A549 (cell line): ENCODE results near the gene IDH3G. TPM values are rescaled to one million over a fixed set of nuclear protein-coding genes. Genes with fewer than 3 reads are reported as not detected.
A peak's percentile ranks its signal among the peaks of the same experiment; 100 is the strongest.

ENCODE experiments used
- ATAC-seq, 2 experiments: fragments of 200-7000 bp in 1 of 2; fragments of >200 bp in 1 of 2; cut with Nextera tagmentation in 1 of 2; cut with Tn5 transposase in 1 of 2; 3 replicates each; pipeline versions ENCODE4 v1.8.0 to v1.9.1; 2018 to 2020; ENCODE audit warnings: mild to moderate bottlenecking in 1 of 2, moderate library complexity in 1 of 2
- CTCF ChIA-PET: fragments of 300-600 bp; sonication (Branson Sonifier 250); formaldehyde crosslinking; extraction: SDS; loops from one replicate; lab custom pipeline; 2021; ENCODE audit warnings: antibody characterized with exemption, inconsistent platforms; lab: Yijun Ruan, JAX
- POLR2A ChIA-PET: fragments of 350-600 bp; formaldehyde crosslinking; extraction: SDS; loops from one replicate; lab custom pipeline; 2021; ENCODE audit warnings: antibody characterized with exemption, inconsistent platforms; lab: Yijun Ruan, JAX
- DNase-seq, 2 experiments: peaks; one replicate each; pipeline versions ENCODE4 v3.0.0 to v3.0.0-alpha.2; 2011 to 2016; ENCODE audit warnings: low read depth in 1 of 2, low spot score in 1 of 2
- FAIRE-seq: peaks from 2 replicates; lab custom pipeline; 2011; peaks lifted over from hg19 to GRCh38; lab: Jason Lieb, UNC
- H3K27ac ChIP-seq, 2 experiments: fragments of >200 bp; sonication (Bioruptor Twin); formaldehyde crosslinking; 3 replicates each; pipeline ENCODE4 v1.5.1; 2016 to 2017
- H3K4me1 ChIP-seq: fragments of >200 bp; sonication (Bioruptor Twin); formaldehyde crosslinking; 3 replicates; pipeline ENCODE4 v1.6.1; 2016
- H3K4me2 ChIP-seq: fragments of >200 bp; sonication (Bioruptor Twin); formaldehyde crosslinking; 3 replicates; pipeline ENCODE4 v1.6.1; 2016
- H3K4me3 ChIP-seq: fragments of >200 bp; sonication (Bioruptor Twin); formaldehyde crosslinking; 3 replicates; pipeline ENCODE4 v1.5.1; 2016
- H3K9me3 ChIP-seq: fragments of >200 bp; sonication (Bioruptor Twin); formaldehyde crosslinking; 3 replicates; pipeline ENCODE4 v1.6.1; 2016
- CTCF ChIP-seq: fragments of >200 bp; sonication (Bioruptor Twin); formaldehyde crosslinking; IDR thresholded peaks from 3 replicates; pipeline ENCODE4 v1.5.1; 2016
- ESRRA ChIP-seq: fragments of 150-350 bp; IDR thresholded peaks from 2 replicates; pipeline ENCODE4 v1.6.1; 2014; ENCODE audit warnings: mild to moderate bottlenecking, low read length, borderline replicate concordance
- FOSL2 ChIP-seq, 2 experiments: fragments of 450-650 bp in 1 of 2; fragments of >200 bp in 1 of 2; sonication (Bioruptor Twin) in 1 of 2; formaldehyde crosslinking; IDR thresholded peaks; 2 replicates each; pipeline versions ENCODE4 v1.5.0 to v1.6.1; 2016 to 2020; ENCODE audit warnings: mild to moderate bottlenecking in 1 of 2, moderate library complexity in 1 of 2
- FOXS1 ChIP-seq: fragments of 250-450 bp; sonication (Bioruptor Pico); IDR thresholded peaks from 2 replicates; pipeline ENCODE4 v1.5.0; 2020; ENCODE audit warnings: mild to moderate bottlenecking, moderate library complexity
- HDAC2 ChIP-seq: fragments of 200-600 bp; sonication (generic); IDR thresholded peaks from 2 replicates; pipeline ENCODE4 v1.6.1; 2016
- HEYL ChIP-seq: fragments of 250-450 bp; sonication (Bioruptor Pico); IDR thresholded peaks from 2 replicates; pipeline ENCODE4 v1.8.0; 2021; ENCODE audit warnings: mild to moderate bottlenecking, moderate library complexity
- HOXB5 ChIP-seq: fragments of 250-450 bp; sonication (Bioruptor Pico); IDR thresholded peaks from 2 replicates; pipeline ENCODE4 v1.5.0; 2020; ENCODE audit warnings: mild to moderate bottlenecking, moderate library complexity
- JUNB ChIP-seq: fragments of >200 bp; sonication (Bioruptor Twin); formaldehyde crosslinking; IDR thresholded peaks from 2 replicates; pipeline ENCODE4 v1.6.1; 2016
- MAZ ChIP-seq: fragments of 150-350 bp; IDR thresholded peaks from 2 replicates; pipeline ENCODE4 v1.6.1; 2014; ENCODE audit warnings: antibody characterized with exemption, low read depth, low read length, borderline replicate concordance
- NR3C1 ChIP-seq: fragments of >200 bp; sonication (Bioruptor Twin); formaldehyde crosslinking; IDR thresholded peaks from 3 replicates; pipeline ENCODE4 v1.6.1; 2017
- POLR2A ChIP-seq: IDR thresholded peaks from 2 replicates; pipeline ENCODE4 v1.6.1; 2012; ENCODE audit warnings: mild to moderate bottlenecking, low read length
- RAD21 ChIP-seq, 2 experiments: fragments of >200 bp in 1 of 2; sonication (Bioruptor Twin) in 1 of 2; formaldehyde crosslinking in 1 of 2; IDR thresholded peaks in 1 of 2; conservative IDR thresholded peaks in 1 of 2; 2 replicates in 1 of 2; 3 replicates in 1 of 2; pipeline ENCODE4 v1.6.1; 2012 to 2018; ENCODE audit warnings: inconsistent platforms in 1 of 2
- RCOR1 ChIP-seq: fragments of 150-350 bp; IDR thresholded peaks from 2 replicates; pipeline ENCODE4 v1.6.1; 2014; ENCODE audit warnings: antibody characterized with exemption, low read length, low read depth
- SMC3 ChIP-seq: fragments of >200 bp; sonication (Bioruptor Twin); formaldehyde crosslinking; IDR thresholded peaks from 3 replicates; pipeline ENCODE4 v1.6.1; 2018; ENCODE audit warnings: inconsistent platforms
- USF2 ChIP-seq: fragments of 450-650 bp; IDR thresholded peaks from 2 replicates; pipeline ENCODE4 v1.6.1; 2014; ENCODE audit warnings: antibody characterized with exemption
- ZC3H11A ChIP-seq: fragments of 450-650 bp; IDR thresholded peaks from 2 replicates; pipeline ENCODE4 v1.6.1; 2014; ENCODE audit warnings: antibody characterized with exemption, mild to moderate bottlenecking
- ZNF302 ChIP-seq: fragments of 250-450 bp; sonication (Bioruptor Pico); IDR thresholded peaks from 2 replicates; pipeline ENCODE4 v1.9.0; 2021; ENCODE audit warnings: inconsistent platforms, mild to moderate bottlenecking, moderate library complexity
- WGBS: methylation state at CpG from one replicate; pipeline ENCODE4 v1.1.6; 2017; ENCODE audit errors: missing lambda C conversion rate; 5-methylcytosine and 5-hydroxymethylcytosine counted together
- polyA plus RNA-seq, 4 experiments: library from polyadenylated mRNA; depleted of rRNA in 3 of 4; stranded (reverse); fragments of >200 nt; fragmentation: RNase III in 1 of 4; extraction: RNeasy Plus Mini Kit Qiagen cat#74134 plus additional on column Dnase treatment in 1 of 4; gene quantifications; 2 replicates in 3 of 4; 3 replicates in 1 of 4; pipeline ENCODE4 v1.2.3, GENCODE V29; 2011 to 2017
- TF ChIP-seq, protein P1 (sequence below): fragments of 250-450 bp; sonication (Bioruptor Pico); IDR thresholded peaks from 2 replicates; pipeline ENCODE4 v1.5.0; 2020; ENCODE audit warnings: low read depth, mild to moderate bottlenecking, moderate library complexity
- TF ChIP-seq, protein P2 (sequence below): fragments of >200 bp; sonication (Bioruptor Twin); formaldehyde crosslinking; IDR thresholded peaks from 2 replicates; pipeline ENCODE4 v1.6.1; 2016
- TF ChIP-seq, protein P3 (sequence below): fragments of 200-600 bp; sonication (generic); IDR thresholded peaks from 2 replicates; pipeline ENCODE4 v1.6.1; 2016; ENCODE audit warnings: antibody characterized with exemption, mild to moderate bottlenecking, moderate library complexity

Gene IDH3G
- polyA plus RNA-seq, 2 of the 4 experiments (the other 2 are of a cell fraction): 45.6 to 58.5 TPM

- TF ChIP-seq MAZ (no peak), HDAC2 (no peak)
Observed at GRCh38 chrX:153764786-153765137, 29.4 kb downstream of the IDH3G start (continued).

- 77% methylated on average over 6 of the region's 26 CpGs for WGBS
- Histone ChIP-seq H3K4me2 (peak within 1 kb of the TSS; percentile 71), H3K4me1 (peaks cover 16% of the 10 kb centered on the region; the same call in 2 of the 3 replicates), H3K27ac (peak within 1 kb of the TSS; percentile 65 to 82; a peak in 5 of 6 replicates), H3K4me3 (0 out of 3 replicates have a peak within 1 kb of the TSS, but pooled peaks have one; percentile 12), H3K9me3 (no peaks in the 10 kb centered on the region)
- ChIA-PET POLR2A (no interaction called here), CTCF (interaction anchor here (0.6 to 4.9 kb wide), 41 partner anchors 9 to 822 kb away, joined by 3 to 46 read pairs (median 4); partner anchors contain the start of genes RENBP and SRPK3)
- TF ChIP-seq POLR2A (0 out of 2 replicates have a peak, but pooled peaks have one; percentile 14), RAD21 (conservative IDR thresholded peaks at IDR 0.05 in 1 of 2, IDR thresholded peaks at IDR 0.05 in 1 of 2) (peak; percentile 85 to 92), SMC3 (peak; percentile 73), CTCF (peak; percentile 77)
- TF ChIP-seq, protein P1, sequence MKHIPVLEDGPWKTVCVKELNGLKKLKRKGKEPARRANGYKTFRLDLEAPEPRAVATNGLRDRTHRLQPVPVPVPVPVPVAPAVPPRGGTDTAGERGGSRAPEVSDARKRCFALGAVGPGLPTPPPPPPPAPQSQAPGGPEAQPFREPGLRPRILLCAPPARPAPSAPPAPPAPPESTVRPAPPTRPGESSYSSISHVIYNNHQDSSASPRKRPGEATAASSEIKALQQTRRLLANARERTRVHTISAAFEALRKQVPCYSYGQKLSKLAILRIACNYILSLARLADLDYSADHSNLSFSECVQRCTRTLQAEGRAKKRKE (CRISPR knock-in tag): no peak
- ATAC-seq (peak; percentile 72 to 91), FAIRE-seq (peak; percentile 95), DNase-seq (peak; percentile 76 to 77)
Observed at GRCh38 chrX:153763989-153764755, 30.0 kb downstream of the IDH3G start, which contains the start of gene PLXNB3. PLXNB3 (plus strand) TSS chrX:153764249; CDS start chrX:153765536, 1,287 bp downstream.

- DNase-seq (no peak), FAIRE-seq (no peak), ATAC-seq (no peak)
- TF ChIP-seq ESRRA: no peak
- no peak for TF ChIP-seq CTCF
- no peak for TF ChIP-seq NR3C1
- TF ChIP-seq, protein P1 (CRISPR knock-in tag): no peak
- no peak for TF ChIP-seq HEYL
- TF ChIP-seq, protein P2, sequence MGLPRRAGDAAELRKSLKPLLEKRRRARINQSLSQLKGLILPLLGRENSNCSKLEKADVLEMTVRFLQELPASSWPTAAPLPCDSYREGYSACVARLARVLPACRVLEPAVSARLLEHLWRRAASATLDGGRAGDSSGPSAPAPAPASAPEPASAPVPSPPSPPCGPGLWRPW: no peak
- TF ChIP-seq, protein P3, sequence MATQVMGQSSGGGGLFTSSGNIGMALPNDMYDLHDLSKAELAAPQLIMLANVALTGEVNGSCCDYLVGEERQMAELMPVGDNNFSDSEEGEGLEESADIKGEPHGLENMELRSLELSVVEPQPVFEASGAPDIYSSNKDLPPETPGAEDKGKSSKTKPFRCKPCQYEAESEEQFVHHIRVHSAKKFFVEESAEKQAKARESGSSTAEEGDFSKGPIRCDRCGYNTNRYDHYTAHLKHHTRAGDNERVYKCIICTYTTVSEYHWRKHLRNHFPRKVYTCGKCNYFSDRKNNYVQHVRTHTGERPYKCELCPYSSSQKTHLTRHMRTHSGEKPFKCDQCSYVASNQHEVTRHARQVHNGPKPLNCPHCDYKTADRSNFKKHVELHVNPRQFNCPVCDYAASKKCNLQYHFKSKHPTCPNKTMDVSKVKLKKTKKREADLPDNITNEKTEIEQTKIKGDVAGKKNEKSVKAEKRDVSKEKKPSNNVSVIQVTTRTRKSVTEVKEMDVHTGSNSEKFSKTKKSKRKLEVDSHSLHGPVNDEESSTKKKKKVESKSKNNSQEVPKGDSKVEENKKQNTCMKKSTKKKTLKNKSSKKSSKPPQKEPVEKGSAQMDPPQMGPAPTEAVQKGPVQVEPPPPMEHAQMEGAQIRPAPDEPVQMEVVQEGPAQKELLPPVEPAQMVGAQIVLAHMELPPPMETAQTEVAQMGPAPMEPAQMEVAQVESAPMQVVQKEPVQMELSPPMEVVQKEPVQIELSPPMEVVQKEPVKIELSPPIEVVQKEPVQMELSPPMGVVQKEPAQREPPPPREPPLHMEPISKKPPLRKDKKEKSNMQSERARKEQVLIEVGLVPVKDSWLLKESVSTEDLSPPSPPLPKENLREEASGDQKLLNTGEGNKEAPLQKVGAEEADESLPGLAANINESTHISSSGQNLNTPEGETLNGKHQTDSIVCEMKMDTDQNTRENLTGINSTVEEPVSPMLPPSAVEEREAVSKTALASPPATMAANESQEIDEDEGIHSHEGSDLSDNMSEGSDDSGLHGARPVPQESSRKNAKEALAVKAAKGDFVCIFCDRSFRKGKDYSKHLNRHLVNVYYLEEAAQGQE: no peak
- no peak for TF ChIP-seq ZC3H11A
- no peak for TF ChIP-seq JUNB
- no peak for TF ChIP-seq USF2
- TF ChIP-seq RCOR1: no peak
- TF ChIP-seq FOSL2 (IDR thresholded peaks at IDR 0.05): no peak
- TF ChIP-seq FOSL2 (CRISPR knock-in tag; IDR thresholded peaks at IDR 0.05): no peak
- TF ChIP-seq FOXS1: no peak
- no peak for TF ChIP-seq ZNF302 (CRISPR knock-in tag)
- TF ChIP-seq HOXB5 (CRISPR knock-in tag): no peak
- Histone ChIP-seq H3K4me3 (no peak overlapping the region), H3K4me2 (no peak overlapping the region), H3K9me3 (no peaks in the 10 kb centered on the region), H3K4me1 (peaks cover 16% of the 10 kb centered on the region; the same call in 2 of the 3 replicates), H3K27ac (no peak overlapping the region)
- ChIA-PET POLR2A (no interaction called here), CTCF (interaction anchor here (0.6 to 4.9 kb wide), 42 partner anchors 9 to 822 kb away, joined by 3 to 46 read pairs (median 4); partner anchors contain the start of genes RENBP and SRPK3)
- 68% methylated on average over 15 of the region's 18 CpGs for WGBS
Observed at GRCh38 chrX:153763298-153763932, 30.8 kb downstream of the IDH3G start.
